T-cell (primary cell): ENCODE measurements around the gene ADCY1. TPM values are rescaled to one million over a fixed set of nuclear protein-coding genes. Genes with fewer than 3 reads are reported as not detected.

ENCODE experiments used
- ATAC-seq, 4 experiments: fragments of 200-7000 bp in 3 of 4; fragments of 150-1000 bp in 1 of 4; cut with Tn5 transposase; replicated peaks in 1 of 4; 1 replicate in 3 of 4; 2 replicates in 1 of 4; pipeline ENCODE4 v1.10.0; 2021; ENCODE audit warnings: moderate library complexity in 3 of 4, mild to moderate bottlenecking in 2 of 4, moderate number of reproducible peaks in 1 of 4
- CTCF ChIA-PET, 2 donors: fragments of 300-600 bp; sonication (Branson Sonifier 250); formaldehyde crosslinking; loops; one replicate each; lab custom pipeline; 2022; ENCODE audit warnings: antibody characterized with exemption in 2 of 2; lab: Charles Lee
- POLR2A ChIA-PET, 2 donors: fragments of 300-600 bp; sonication (Branson Sonifier 250); formaldehyde crosslinking; loops; one replicate each; lab custom pipeline; 2022; ENCODE audit warnings: antibody characterized with exemption in 2 of 2; lab: Charles Lee
- DNase-seq, 35 experiments: peaks; one replicate each; pipeline versions ENCODE4 v3.0.0 to v3.0.0-alpha.2; 2013 to 2023
- H3K27ac ChIP-seq: one replicate; pipeline ENCODE4 v1.5.1; 2013; ENCODE audit warnings: low read length
- H3K27me3 ChIP-seq, 2 experiments: replicated peaks in 1 of 2; 1 replicate in 1 of 2; 2 replicates in 1 of 2; pipeline versions ENCODE4 v1.6.1 to v1.7.0; 2013; ENCODE audit warnings: low read length in 1 of 2, mixed read lengths in 1 of 2; ENCODE audit not compliant: control insufficient read depth in 2 of 2, insufficient read depth in 2 of 2; ENCODE audit errors: extremely low read depth in 1 of 2
- H3K36me3 ChIP-seq, 2 donors: 1 replicate in 1 of 2; 2 replicates in 1 of 2; pipeline versions ENCODE4 v1.6.1 to v1.7.0; 2013; ENCODE audit warnings: low read length in 1 of 2; ENCODE audit not compliant: control insufficient read depth in 2 of 2, insufficient read depth in 1 of 2; ENCODE audit errors: extremely low read depth in 1 of 2
- H3K4me1 ChIP-seq, 2 experiments: 1 replicate in 1 of 2; 2 replicates in 1 of 2; pipeline versions ENCODE4 v1.6.1 to v1.7.0; 2013; ENCODE audit warnings: low read length in 2 of 2, mixed read lengths in 1 of 2; ENCODE audit not compliant: insufficient read depth in 2 of 2, control insufficient read depth in 1 of 2; ENCODE audit errors: extremely low read depth in 1 of 2
- H3K4me3 ChIP-seq, 2 donors: 1 replicate in 1 of 2; 2 replicates in 1 of 2; pipeline versions ENCODE4 v1.5.1 to v1.7.0; 2013; ENCODE audit warnings: mild to moderate bottlenecking in 2 of 2, low read length in 1 of 2, moderate library complexity in 1 of 2; ENCODE audit not compliant: control insufficient read depth in 1 of 2; ENCODE audit errors: extremely low read depth in 1 of 2
- H3K9me3 ChIP-seq: 2 replicates; pipeline ENCODE4 v1.7.0; 2013
- H3K27ac Mint-ChIP-seq, 2 donors: one replicate each; pipeline ENCODE4 v1.8.0; 2020 to 2021; ENCODE audit warnings: mild to moderate bottlenecking in 2 of 2, mixed read lengths in 2 of 2
- H3K27me3 Mint-ChIP-seq, 2 donors: one replicate each; pipeline ENCODE4 v1.8.0; 2021 to 2022; ENCODE audit warnings: mixed read lengths in 2 of 2
- H3K36me3 Mint-ChIP-seq: one replicate; pipeline ENCODE4 v1.8.0; 2021; ENCODE audit warnings: mixed read lengths
- H3K4me1 Mint-ChIP-seq, 3 donors: one replicate each; pipeline ENCODE4 v1.8.0; 2020 to 2022; ENCODE audit warnings: mixed read lengths in 3 of 3, mild to moderate bottlenecking in 1 of 3
- H3K4me3 Mint-ChIP-seq, 3 donors: one replicate each; pipeline ENCODE4 v1.8.0; 2020 to 2022; ENCODE audit warnings: mild to moderate bottlenecking in 3 of 3, mixed read lengths in 3 of 3, moderate library complexity in 3 of 3
- H3K9me3 Mint-ChIP-seq, 3 donors: one replicate each; pipeline ENCODE4 v1.8.0; 2020 to 2022; ENCODE audit warnings: mixed read lengths in 3 of 3
- WGBS: methylation state at CpG from one replicate; pipeline ENCODE4 v1.1.5; 2013; ENCODE audit warnings: missing lambda C conversion rate; ENCODE audit not compliant: insufficient coverage; 5-methylcytosine and 5-hydroxymethylcytosine counted together
- total RNA-seq, 35 experiments: library from RNA in 6 of 35; stranded (reverse) in 6 of 35; fragments of 120-200 nt in 1 of 35; gene quantifications; one replicate each; pipeline versions ENCODE4 v1.2.1 to v1.2.4 and lab custom pipeline; 2013 to 2026

Gene ADCY1
- total RNA-seq, 5 donors from 2014 or later (not counting 1 experiment from before 2014, with no cell fraction given), result 0.03 to 0.44 (median 0.05) TPM

- no peaks in the 10 kb centered on the region for H3K4me1 ChIP-seq
- Mint-ChIP-seq H3K4me3 (no peak overlapping the region), H3K4me1 (no peaks in the 10 kb centered on the region), H3K27ac (no peak overlapping the region), H3K36me3 (no peaks in the 10 kb centered on the region), H3K27me3 (no peaks in the 10 kb centered on the region), H3K9me3 (no peaks in the 10 kb centered on the region)
- 84% methylated on average over 12 of the region's 15 CpGs for WGBS
- ChIA-PET CTCF (no interaction called here), POLR2A (no interaction called here)
- H3K9me3 ChIP-seq, result no peaks in the 10 kb centered on the region
- no peak for DNase-seq
- no peak overlapping the region for H3K4me3 ChIP-seq
- H3K27ac ChIP-seq, result no peak overlapping the region
- ATAC-seq, result no peak
- H3K36me3 ChIP-seq, result no peaks in the 10 kb centered on the region
- H3K27me3 ChIP-seq, result peaks cover 0 to 4% of the 10 kb centered on the region in 2 experiments
Observed at GRCh38 chr7:45662540-45663166, 88.5 kb downstream of the ADCY1 start.

GRCh38 chr7:45663167-45663921 lies 89.2 kb downstream of the ADCY1 start:
- Mint-ChIP-seq H3K4me1 (no peaks in the 10 kb centered on the region), H3K9me3 (no peaks in the 10 kb centered on the region), H3K4me3 (no peak overlapping the region), H3K27ac (no peak overlapping the region), H3K36me3 (no peaks in the 10 kb centered on the region), H3K27me3 (no peaks in the 10 kb centered on the region)
- Histone ChIP-seq H3K4me1 (no peaks in the 10 kb centered on the region), H3K4me3 (no peak overlapping the region), H3K9me3 (no peaks in the 10 kb centered on the region), H3K27me3 (peaks cover 0 to 4% of the 10 kb centered on the region in 2 experiments), H3K36me3 (no peaks in the 10 kb centered on the region), H3K27ac (no peak overlapping the region)
- CTCF ChIA-PET, result interaction anchor here (0.6 to 0.7 kb wide), 2 partner anchors 8 to 502 kb away, joined by 3 to 4 read pairs; no protein-coding TSS in a partner anchor
- POLR2A ChIA-PET, result no interaction called here
- no peak for DNase-seq
- WGBS, result 87% methylated on average over 17 of the region's 20 CpGs
- no peak for ATAC-seq

- H3K27ac ChIP-seq, result no peak overlapping the region
- POLR2A ChIA-PET, result no interaction called here
- H3K4me3 ChIP-seq, result no peak overlapping the region
- H3K36me3 ChIP-seq, result no peaks in the 10 kb centered on the region
- no peaks in the 10 kb centered on the region for H3K4me1 ChIP-seq
- Mint-ChIP-seq H3K4me3 (no peak overlapping the region), H3K36me3 (no peaks in the 10 kb centered on the region), H3K9me3 (no peaks in the 10 kb centered on the region), H3K4me1 (no peaks in the 10 kb centered on the region), H3K27ac (no peak overlapping the region), H3K27me3 (no peaks in the 10 kb centered on the region)
- DNase-seq, result no peak
- ATAC-seq, result no peak
- WGBS, result 79% methylated on average over 7 of the region's 9 CpGs
- H3K27me3 ChIP-seq, result no peaks in the 10 kb centered on the region
- no peaks in the 10 kb centered on the region for H3K9me3 ChIP-seq
- CTCF ChIA-PET, result interaction anchor here in 1 of 2 donors (0.6 kb wide), 1 partner anchor 66 kb away, joined by 7 read pairs; no protein-coding TSS in a partner anchor
Observed at GRCh38 chr7:45663965-45664633, 89.9 kb downstream of the ADCY1 start.

GRCh38 chr7:45665172-45665571 lies 91.0 kb downstream of the ADCY1 start:
- Histone ChIP-seq H3K9me3 (no peaks in the 10 kb centered on the region), H3K27me3 (no peaks in the 10 kb centered on the region), H3K4me3 (no peak overlapping the region), H3K36me3 (no peaks in the 10 kb centered on the region), H3K27ac (no peak overlapping the region), H3K4me1 (no peaks in the 10 kb centered on the region)
- POLR2A ChIA-PET, result no interaction called here
- ATAC-seq (no peak), DNase-seq (no peak)
- Mint-ChIP-seq H3K36me3 (no peaks in the 10 kb centered on the region), H3K9me3 (no peaks in the 10 kb centered on the region), H3K4me3 (no peak overlapping the region), H3K4me1 (no peaks in the 10 kb centered on the region), H3K27ac (no peak overlapping the region), H3K27me3 (no peaks in the 10 kb centered on the region)
- 83% methylated on average over 4 of the region's 7 CpGs for WGBS
- CTCF ChIA-PET, result no interaction called here

GRCh38 chr7:45670227-45670626 lies 96.1 kb downstream of the ADCY1 start:
- Histone ChIP-seq H3K27me3 (peaks cover 0 to 5% of the 10 kb centered on the region in 2 experiments), H3K27ac (no peak overlapping the region), H3K36me3 (no peaks in the 10 kb centered on the region), H3K4me1 (no peaks in the 10 kb centered on the region), H3K4me3 (no peak overlapping the region), H3K9me3 (no peaks in the 10 kb centered on the region)
- DNase-seq (no peak), ATAC-seq (no peak)
- Mint-ChIP-seq H3K9me3 (peaks cover 0 to 4% (median 0%) of the 10 kb centered on the region in 3 donors), H3K4me1 (no peaks in the 10 kb centered on the region), H3K36me3 (no peaks in the 10 kb centered on the region), H3K4me3 (no peak overlapping the region), H3K27me3 (peaks cover 7 to 8% of the 10 kb centered on the region in 2 donors), H3K27ac (no peak overlapping the region)
- ChIA-PET CTCF (no interaction called here), POLR2A (no interaction called here)
- WGBS, result 92% methylated on average over 4 of the region's 7 CpGs

GRCh38 chr7:45670717-45671116 lies 96.5 kb downstream of the ADCY1 start:
- peaks cover 0 to 5% of the 10 kb centered on the region in 2 experiments for H3K27me3 ChIP-seq
- POLR2A ChIA-PET, result no interaction called here
- WGBS, result 85% methylated on average over 5 of the region's 6 CpGs
- peak in 1 of 35 experiments; percentile 16 for DNase-seq
- CTCF ChIA-PET, result no interaction called here
- Mint-ChIP-seq H3K27ac (no peak overlapping the region), H3K27me3 (peaks cover 7 to 8% of the 10 kb centered on the region in 2 donors), H3K9me3 (peaks cover 0 to 4% (median 1%) of the 10 kb centered on the region in 3 donors), H3K36me3 (no peaks in the 10 kb centered on the region), H3K4me1 (no peaks in the 10 kb centered on the region), H3K4me3 (no peak overlapping the region)
- no peak overlapping the region for H3K4me3 ChIP-seq
- H3K36me3 ChIP-seq, result no peaks in the 10 kb centered on the region
- H3K9me3 ChIP-seq, result no peaks in the 10 kb centered on the region
- no peaks in the 10 kb centered on the region for H3K4me1 ChIP-seq
- no peak overlapping the region for H3K27ac ChIP-seq
- no peak for ATAC-seq
